ENCODE results near the gene PLEKHS1.
A peak's percentile ranks its signal among the peaks of the same experiment; 100 is the strongest.
"Not testable (repeated sequence)": the region's sequence is repeated elsewhere in the genome, so short reads cannot be mapped to it uniquely, and the experiment has no call there.

PLEKHS1 gene

DNA sequence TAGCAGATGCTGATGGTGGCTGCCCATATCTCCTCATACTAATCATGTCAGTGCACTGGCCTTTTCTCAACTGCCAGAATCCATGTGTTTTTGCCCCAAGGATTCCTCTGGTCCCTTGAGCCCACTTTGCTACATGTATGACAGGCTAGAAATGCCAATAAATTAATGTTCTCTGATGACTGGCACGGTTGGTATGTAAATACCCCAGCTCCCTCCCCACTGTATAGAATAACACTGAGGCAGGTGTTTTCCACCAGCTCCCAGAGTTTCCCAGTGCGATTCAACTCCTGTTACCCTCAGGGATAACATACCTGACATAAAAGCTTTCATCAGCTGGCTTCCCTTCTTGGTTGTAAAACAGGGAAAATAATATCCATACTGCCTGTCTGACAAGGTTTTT lies 9.0 kb upstream of the PLEKHS1 start:
- no peak for DNase-seq (ENCODE audit: low read depth)

DNA sequence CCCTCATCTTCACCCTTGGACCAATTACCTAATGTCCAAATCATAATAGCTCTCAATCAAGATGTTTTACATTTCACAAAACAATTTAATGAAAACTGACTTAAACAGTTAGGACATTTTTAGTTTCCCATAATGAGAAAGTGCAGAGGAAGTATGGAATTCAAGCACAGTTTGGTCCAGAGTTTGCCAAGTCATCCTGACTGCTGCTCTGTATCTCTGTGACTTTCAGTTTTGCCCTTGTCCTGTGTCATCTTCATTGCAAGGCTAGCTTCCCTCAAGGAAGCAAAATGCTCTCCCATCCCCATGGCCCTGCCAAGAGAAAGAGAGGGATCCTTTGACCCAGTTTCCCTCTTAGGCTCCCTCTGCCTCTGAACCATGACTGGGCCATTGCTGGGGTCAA lies 7.9 kb upstream of the PLEKHS1 start:
- DNase-seq (ENCODE audit: low read depth) = peak; percentile 54

DNA sequence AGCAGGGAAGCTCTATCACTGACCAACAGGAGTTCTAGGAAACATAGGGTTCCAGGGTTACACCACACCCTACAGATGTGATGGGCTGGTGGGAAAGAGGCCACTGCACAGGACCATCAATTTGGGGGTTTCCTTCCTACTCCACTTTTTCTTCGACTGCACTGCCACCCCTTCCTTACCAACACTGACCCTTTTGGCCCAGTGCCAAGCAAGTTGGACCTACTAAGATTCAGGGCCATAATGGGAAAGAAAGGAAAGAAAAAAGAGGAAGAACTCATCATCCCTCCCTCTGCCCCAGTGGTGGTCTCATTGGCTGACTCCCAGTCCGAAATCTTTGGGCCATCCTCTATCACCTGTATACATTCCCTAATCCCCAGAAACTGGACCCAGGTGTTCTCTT lies 6.1 kb upstream of the PLEKHS1 start:
- DNase-seq (ENCODE audit: low read depth) = no peak

DNA sequence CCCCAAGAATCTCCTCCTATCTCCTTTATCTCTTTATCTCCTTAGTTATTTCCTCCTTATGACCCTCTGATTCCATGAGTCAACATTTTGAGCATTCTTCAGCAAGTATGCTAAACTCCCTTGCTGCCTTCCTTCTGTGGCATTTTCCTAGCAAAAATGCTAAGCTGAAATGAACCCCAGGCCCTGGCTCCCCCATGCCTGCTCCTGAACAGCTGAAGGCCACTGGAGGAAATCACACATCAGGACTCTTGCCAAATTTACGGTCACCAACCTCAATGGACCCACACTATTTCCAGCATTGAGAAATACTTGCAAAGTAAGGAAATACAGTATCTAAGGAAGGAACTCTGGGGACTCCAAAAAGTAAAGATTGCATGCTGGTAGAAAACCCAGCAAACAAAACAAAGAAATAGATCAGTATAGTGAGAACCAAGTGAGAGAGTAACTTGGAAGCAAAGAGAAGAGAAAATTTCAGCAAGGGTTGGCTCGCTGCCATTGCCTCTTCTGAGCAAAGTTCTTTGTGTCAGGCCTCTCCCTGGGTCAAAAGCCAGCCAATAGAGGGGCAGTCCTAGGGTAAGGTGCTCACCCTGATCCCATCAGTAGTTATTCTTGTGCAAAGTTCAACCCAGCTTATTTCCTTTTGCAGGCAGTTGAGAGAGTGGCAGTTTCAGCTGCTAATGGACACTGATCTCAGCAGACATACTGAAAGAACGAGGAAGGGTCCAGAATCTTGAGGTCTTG lies 5.1 kb upstream of the PLEKHS1 start:
- peak; percentile 95 for DNase-seq (ENCODE audit: low read depth)

DNA sequence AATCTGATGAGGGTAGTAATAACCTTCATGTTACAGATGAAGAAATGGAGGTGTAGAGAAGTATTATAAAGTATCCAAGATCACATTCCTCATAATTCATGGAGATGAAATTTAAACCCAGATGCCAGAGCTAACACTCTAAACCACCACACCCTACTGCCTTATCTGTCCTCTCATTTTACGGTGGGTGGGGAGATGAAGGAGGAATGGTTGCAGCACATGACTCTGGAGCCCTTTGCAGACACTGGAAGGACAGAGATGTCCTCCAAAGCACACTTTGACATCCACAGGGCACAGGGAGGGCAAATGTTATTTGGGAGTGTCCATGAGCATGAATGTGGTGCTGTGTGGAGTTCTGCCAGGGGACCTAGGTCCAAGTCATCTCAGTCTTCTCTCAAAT lies 1.1 kb downstream of the PLEKHS1 start:
- no peak for DNase-seq (ENCODE audit: low read depth)

DNA sequence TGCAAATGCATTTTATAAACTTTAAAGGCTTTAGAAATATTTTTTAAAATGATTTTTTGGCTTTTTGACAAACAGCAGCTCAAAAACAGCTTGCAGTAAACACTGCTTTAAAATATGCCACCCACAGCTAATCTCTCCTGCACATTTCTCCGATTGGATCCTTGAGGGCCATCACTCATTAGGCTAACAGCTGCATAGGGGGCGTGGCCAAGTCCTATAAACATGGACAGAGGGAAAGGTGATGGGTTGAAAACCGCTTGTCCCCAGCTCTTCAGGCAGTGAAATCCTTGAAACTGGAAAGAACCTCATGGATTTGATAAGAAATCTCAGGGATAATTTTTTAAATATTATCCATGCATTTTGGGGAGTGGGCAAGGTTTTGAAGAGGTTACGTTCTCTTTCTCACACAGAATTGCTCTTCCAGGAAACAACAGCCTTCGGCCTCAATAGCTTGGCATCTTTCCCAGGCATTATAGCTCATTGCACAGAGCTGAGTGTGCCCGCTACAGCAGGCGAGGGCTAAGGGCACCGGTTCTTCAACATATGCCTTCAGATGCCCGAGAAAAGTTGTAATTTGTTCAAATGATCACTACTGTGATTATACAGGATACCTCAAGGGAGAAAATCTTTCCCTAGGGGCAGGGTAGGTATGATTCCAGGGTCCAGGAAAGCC lies 1.7 kb downstream of the PLEKHS1 start:
- no peak for DNase-seq (ENCODE audit: low read depth)

DNA sequence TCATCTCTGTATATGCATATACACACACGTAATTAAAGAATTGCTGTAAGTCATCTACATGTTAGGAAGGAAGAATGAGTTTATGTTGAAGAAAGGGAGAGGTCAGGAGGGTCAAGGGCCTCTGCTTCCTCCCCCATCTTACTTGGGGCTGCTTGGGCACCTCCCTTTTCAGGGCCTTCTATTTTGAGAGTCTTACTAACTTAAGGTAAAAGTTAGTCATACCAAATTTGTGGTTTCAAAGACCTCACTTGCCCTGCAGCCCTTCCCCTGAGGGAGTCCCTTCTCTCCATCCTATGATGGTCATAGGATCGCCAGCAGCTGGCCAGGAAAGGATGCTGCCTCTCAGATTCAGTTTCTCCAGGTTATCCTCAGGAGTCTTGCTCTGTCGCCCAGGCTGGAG lies 2.6 kb downstream of the PLEKHS1 start:
- no peak for DNase-seq (ENCODE audit: low read depth)

DNA sequence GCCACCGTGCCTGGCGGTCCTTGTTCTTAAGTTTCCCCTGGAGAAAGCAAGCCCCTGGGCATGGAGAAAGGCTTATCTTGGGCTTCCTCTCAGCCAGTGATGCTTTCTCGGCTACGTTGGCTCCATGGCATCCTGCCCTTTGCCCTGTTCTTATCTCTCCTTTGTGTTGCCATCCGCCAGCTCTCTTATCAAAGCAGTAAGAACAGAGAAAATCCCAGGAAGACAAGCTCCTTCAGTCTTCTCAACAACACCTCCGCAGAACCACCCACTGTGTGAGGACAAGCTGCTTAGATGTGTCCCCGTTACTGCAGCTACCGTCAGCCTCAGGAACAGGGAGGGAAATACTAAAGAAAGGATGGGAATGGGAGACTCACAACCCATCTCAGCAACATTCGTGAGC lies 3.3 kb downstream of the PLEKHS1 start:
- DNase-seq (ENCODE audit: low read depth) = no peak

DNA sequence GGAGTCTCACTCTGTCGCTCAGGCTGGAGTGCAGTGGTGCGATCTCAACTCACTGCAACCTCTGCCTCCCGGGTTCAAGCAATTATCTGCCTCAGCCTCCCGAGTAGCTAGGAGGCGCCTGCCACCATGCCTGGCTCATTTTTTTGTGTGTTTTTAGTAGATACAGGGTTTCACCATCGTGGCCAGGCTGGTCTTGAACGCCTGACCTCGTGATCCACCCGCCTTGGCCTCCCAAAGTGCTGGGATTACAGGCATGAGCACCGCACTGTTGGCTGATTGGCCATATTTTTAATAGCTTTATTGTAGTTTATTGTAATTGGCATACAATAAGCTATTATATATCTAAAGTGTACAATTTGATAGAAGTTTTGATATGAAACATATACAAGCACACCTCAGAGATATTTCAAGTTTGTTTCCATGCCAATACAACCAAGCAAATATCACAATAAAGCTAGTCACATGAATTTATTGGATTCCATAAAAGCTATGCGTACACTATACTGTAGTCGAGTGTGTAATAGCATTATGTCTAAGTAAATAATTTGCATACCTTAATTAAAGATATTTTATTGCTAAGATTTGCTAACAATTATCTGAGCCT lies 5.6 kb downstream of the PLEKHS1 start:
- DNase-seq (ENCODE audit: low read depth) = no peak

DNA sequence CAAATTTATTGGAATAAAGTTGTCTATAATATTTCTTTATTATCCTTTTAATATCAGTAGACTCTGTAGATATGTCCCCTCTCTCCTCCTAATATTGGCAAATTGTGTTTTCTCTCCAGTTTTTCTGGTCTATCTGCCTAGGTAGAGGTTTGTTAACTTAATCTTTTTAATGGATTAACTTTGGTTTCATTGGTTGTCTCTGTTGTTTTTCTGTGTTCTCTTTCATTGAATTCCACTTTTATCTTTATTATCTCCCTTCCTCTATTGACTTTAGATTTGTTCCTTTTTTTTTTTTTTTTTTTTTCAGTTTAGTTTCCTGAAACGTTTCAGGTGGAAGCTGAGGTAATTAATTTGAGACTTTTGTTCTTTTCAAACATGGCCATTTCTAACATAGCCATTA lies 10.6 kb downstream of the PLEKHS1 start:
- DNase-seq (ENCODE audit: low read depth) = no peak

DNA sequence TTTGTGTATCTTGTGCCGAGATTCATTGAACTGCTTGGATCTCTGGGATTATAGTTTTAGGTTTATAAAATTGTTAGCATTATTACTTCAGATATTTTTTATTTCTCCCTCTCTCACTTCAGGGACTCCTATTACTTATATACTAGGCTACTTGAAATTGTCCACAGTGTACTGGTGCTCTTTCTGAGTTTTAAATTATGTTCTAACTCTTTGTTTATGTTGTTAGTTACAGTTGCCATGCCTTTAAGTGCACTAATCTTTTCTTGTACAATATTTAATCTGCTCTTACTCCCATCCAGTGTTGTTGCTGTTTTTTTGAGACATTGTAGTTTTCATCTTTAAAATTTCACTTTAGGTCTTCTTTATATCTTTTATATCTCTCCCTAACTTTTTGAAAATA lies 13.1 kb downstream of the PLEKHS1 start:
- DNase-seq (ENCODE audit: low read depth) = no peak

DNA sequence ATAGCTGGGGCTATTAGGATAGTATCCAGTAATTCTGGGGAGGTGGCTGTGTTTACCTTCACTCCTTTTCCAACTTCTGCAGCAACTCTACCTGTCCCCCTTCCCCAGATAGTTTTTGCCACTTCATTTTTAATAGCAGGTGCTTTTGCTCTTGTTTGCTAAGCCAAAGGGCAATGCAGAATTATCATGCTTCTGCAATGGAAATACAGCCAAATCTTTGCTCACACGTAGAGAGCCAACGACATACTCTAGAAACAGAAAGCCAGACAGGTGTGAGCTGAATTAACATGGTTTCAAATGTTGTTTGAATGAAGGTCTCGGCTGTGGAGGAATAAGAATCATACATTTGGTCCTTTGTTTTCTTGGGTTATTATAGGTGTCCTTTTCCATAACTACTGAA lies 14.4 kb downstream of the PLEKHS1 start:
- DNase-seq (ENCODE audit: low read depth) = no peak

DNA sequence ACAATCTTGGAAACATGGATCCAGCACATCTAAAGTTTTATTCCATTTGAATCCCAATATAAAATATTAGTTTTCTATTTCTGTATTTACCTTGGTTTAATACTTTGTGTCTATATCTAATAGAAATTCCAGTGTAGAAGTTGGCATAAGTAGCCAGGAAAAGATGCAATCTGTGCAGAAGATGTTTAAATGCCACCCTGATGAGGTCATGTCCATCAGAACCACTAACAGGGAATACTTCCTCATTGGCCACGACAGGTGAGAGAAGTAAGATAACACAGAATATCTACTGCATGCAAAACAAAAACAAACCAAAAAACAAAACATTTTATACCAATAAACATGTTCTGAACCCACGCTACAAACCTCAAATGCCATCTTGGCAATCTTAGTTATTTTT lies 15.7 kb downstream of the PLEKHS1 start:
- DNase-seq (ENCODE audit: low read depth) = no peak

DNA sequence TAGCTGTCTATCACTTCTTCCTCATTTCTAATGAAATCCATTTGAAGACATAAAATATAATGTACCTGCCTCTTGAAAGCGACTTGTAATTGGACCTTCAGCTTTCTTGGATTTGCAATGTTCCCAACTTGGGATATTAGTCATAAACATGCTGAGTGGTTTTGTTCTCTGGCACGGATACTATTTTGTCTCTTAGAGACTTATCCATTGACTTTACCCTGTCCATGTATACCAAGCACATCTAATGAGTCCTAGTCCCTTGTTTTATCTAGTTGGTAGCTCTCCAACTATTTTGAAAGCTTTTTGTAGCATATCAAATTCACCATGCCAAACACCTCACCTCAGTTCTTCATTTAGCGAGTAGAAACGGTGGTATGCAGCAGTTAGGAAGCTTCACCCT lies 18.9 kb downstream of the PLEKHS1 start:
- DNase-seq (ENCODE audit: low read depth) = no peak

DNA sequence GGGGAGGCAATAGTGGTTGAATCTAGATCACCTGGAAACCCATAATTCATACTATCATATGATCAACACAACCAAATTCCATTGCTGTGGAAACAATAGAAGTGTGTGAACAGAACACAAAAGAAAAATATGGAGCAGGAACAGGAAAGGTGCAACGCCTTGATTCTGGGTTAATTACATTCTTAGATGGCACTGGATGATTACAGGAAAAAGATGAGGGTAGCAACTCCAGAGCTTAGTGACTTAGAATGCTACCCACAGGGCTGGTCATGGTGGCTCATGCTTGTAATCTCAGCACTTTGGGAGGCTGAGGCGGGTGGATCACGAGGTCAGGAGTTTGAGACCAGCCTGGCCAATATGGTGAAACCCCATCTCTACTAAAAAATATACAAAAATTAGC lies 19.6 kb downstream of the PLEKHS1 start:
- DNase-seq (ENCODE audit: low read depth) = not testable (repeated sequence)

DNA sequence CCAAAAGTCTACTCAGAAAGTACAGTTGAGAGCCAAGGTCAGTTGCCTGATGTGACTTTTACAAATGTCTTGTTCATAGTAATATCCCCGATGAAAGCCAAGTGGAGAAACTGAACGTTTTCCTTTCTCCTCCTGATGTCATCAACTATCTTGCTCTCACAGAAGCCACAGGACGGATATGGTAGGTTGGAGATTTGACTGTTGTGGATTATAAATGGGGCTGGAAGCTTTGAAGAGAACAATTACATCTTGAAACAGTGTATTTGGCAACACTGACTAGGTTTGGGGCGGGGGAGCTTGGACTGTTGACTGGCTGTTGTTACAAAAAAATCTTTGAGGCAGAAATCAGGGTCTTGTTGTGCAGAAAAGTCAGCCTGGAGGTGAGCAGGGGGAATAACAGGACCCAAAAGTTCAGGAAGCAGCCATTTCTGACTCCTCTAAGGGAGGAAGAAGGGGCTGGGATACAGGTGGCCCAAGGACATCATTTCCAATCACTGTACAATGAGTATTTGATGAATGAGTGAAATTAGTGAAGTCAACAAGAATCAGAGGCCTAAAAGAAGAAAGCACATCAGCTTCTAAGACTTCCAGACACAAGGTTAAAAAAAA lies 24.3 kb downstream of the PLEKHS1 start:
- DNase-seq (ENCODE audit: low read depth) = no peak

DNA sequence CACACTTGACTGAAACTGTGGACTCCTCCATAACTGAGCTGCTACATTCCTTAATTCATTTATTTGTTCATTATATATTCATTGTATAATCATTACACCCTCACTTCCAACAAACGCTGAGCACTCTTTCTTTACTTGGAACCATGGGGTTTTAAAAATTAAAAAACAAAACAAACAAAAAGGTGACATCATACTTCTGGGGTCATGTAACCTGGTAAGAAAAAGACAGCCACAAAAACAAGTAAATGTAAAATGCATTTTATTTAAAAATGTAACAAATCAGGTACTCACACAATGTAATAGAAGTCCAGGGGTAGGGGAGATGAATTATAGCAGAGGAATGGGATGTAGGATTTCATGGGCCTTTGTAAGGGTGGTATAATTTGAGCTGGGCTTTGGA lies 25.1 kb downstream of the PLEKHS1 start:
- no peak for DNase-seq (ENCODE audit: low read depth)

DNA sequence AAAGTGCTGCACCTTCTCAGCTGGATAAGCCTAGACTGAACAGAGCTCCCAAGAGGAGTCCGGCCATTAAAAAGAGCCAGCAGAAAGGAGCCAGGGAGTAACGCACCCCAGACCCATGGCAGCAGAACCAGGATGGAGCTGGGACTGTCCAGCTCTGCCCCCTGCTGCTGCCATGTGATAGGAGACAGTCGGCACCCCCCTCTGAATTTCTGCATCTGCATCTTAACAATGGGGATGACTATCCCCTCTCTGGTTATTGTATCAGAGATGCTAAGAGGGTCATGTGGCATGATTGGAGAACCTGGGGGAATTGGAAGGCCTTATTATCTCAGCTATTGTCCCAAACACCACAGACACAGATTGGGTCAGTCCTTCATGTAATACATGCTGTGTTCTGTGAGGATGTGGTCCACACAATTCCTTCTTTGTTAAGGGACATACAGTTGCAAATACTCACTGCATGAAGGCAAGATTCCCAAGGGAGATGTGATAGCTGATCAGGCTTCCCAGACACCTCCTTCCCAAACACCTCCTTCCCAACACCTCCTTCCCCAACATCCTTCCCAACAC lies 29.3 kb downstream of the PLEKHS1 start:
- DNase-seq (ENCODE audit: low read depth) = peak; percentile 17

DNA sequence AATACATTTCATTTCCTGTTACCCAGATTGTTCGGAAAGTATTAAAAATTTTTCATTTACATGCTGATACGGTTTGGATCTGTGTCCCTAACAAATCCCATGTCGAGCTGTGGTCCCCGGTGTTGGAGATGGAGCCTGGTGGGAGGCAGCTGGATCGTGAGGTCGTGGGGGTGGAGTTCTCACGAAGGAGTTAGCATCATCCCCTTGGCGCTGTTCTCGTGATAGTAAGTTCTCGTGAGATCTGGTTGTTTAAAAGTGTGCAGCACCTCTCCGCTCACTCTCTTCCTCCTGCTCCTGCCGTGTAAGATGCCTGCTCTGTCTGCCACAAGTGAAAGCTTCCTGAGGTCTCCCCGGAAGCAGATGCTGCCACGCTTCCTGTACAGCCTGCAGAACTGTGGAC lies 30.9 kb downstream of the PLEKHS1 start:
- DNase-seq (ENCODE audit: low read depth) = no peak

DNA sequence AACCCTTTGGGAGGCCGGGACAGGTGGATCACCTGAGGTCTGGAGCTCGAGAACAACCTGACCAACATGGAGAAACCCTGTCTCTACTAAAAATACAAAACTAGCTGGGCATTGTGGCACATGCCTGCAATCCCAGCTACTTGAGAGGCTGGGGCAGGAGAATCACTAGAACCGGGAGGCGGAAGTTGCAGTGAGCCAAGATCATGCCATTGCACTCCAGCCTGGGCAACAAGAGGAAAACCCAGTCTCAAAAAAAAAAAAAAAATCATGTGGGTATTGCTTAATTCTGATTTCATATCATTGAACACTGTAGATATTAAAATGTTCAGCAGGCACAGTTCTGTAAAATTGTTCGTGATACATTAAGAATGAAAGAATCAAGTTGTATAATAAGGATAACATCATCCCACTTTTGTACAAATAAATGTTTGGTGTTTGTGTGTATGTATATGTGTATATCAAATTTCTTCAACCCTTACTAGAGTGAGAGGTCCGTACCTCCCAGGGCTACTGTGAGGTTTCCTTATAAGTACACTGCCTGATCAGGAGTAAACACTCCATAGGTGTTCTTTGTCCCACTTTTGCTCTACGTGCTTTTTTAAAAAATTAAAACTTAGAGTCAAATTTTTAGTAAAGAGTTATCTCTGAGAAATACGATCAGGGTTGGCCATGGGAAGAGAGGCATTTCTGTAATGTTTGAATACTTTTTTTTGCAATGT lies 31.7 kb downstream of the PLEKHS1 start:
- no peak for DNase-seq (ENCODE audit: low read depth)

DNA sequence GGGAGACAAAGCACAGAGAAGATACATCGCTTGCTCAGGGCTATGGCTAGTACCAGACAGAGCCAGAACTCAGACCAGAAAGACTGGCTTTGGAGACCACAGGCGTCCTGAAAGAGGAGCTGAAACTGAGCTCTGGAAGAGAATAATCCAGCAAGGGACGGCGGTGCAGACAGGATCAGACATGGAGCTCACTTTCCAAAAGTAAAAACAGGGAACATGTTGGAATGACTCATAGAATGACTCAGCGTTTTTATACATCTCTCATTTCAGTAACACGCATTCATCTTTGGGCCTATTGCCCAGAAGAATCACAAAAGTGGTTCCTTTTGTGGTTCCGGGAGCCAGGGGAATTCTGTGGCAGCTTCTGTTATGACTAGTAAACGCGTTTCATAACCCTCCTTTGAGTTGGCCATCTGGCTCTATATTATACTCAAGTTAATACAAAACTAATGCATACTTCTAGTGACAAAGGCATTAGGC lies 37.2 kb downstream of the PLEKHS1 start:
- peak; percentile 96 for DNase-seq (ENCODE audit: low read depth)

DNA sequence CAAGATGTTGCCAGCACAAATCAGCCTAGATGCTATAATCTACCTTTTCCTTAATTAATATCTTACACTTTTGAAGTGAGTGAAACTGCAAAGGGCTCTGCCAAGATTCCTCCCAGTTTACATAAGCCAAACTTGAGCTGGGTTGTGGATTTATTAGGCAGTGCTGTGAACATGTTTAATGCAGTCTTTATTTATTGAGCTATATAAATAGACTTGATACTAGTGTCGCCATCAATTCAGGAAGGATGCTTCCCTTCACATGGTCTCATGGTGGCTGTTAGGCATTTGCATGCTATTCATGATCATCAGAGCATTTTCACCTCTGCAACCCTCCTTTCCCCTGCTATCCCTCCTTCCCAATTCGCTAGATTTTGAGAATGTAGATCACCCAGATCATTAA lies 40.2 kb downstream of the PLEKHS1 start:
- DNase-seq (ENCODE audit: low read depth) = no peak
